Cardiac fibroblast (primary cell): ENCODE data around the gene ARF1.
A peak's percentile ranks its signal among the peaks of the same experiment; 100 is the strongest.

Experiments
- DNase-seq, 2 donors: peaks; one replicate each; pipeline versions ENCODE4 v3.0.0 to v3.0.0-alpha.2; 2010; ENCODE audit warnings: low read depth in 2 of 2
- H3K4me3 ChIP-seq, 2 donors: replicated peaks in 1 of 2; 1 replicate in 1 of 2; 2 replicates in 1 of 2; pipeline ENCODE4 v1.5.1; 2011; ENCODE audit warnings: low read depth in 2 of 2, low read length in 2 of 2, mild to moderate bottlenecking in 2 of 2, moderate library complexity in 1 of 2
- TF ChIP-seq, protein P1 (sequence below): IDR thresholded peaks from one replicate; pipeline ENCODE4 v1.5.1; 2011; ENCODE audit warnings: low read depth, mild to moderate bottlenecking, low read length, inconsistent platforms

The ARF1 gene

DNA sequence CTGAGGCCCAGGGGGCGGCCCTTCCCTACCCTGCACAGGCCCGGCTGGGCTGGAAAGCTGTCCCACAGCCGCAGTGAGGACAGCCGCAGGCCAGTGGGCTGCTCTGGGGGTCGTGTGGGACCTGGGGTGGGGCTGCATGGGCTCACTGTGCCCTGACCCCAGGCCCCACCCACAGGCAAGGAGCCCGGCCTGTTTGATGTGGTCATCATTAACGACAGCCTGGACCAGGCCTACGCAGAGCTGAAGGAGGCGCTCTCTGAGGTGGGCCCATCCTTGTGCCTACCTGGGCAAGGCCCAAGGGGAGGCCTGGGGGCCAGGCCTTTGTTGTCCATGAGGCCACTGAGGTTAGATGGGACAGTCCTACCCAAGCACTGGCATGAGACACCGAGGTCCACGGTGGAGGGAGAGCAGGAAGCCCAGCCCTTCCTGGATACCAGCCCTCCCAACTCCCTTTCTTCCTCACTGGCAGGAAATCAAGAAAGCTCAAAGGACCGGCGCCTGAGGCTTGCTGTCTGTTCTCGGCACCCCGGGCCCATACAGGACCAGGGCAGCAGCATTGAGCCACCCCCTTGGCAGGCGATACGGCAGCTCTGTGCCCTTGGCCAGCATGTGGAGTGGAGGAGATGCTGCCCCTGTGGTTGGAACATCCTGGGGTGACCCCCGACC, 65.8 kb downstream of the ARF1 start:
- H3K4me3 ChIP-seq = no peak overlapping the region
- TF ChIP-seq, protein P1, sequence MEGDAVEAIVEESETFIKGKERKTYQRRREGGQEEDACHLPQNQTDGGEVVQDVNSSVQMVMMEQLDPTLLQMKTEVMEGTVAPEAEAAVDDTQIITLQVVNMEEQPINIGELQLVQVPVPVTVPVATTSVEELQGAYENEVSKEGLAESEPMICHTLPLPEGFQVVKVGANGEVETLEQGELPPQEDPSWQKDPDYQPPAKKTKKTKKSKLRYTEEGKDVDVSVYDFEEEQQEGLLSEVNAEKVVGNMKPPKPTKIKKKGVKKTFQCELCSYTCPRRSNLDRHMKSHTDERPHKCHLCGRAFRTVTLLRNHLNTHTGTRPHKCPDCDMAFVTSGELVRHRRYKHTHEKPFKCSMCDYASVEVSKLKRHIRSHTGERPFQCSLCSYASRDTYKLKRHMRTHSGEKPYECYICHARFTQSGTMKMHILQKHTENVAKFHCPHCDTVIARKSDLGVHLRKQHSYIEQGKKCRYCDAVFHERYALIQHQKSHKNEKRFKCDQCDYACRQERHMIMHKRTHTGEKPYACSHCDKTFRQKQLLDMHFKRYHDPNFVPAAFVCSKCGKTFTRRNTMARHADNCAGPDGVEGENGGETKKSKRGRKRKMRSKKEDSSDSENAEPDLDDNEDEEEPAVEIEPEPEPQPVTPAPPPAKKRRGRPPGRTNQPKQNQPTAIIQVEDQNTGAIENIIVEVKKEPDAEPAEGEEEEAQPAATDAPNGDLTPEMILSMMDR = no peak
- DNase-seq = peak; percentile 45 to 62
